OCI-LY1 (cell line): Measurements from ENCODE around the gene BRD2.

Experiments
- H2AFZ ChIP-seq: fragments of 200-600 bp; sonication (generic), shearing (Covaris generic); 2 replicates; pipeline ENCODE4 v1.6.0; 2014; ENCODE audit warnings: antibody characterized with exemption, mild to moderate bottlenecking, low read length
- H3F3A ChIP-seq: fragments of 200-600 bp; sonication (generic), shearing (Covaris generic); 2 replicates; pipeline ENCODE4 v1.6.0; 2014; ENCODE audit warnings: mild to moderate bottlenecking, antibody characterized with exemption, low read length, moderate library complexity; ENCODE audit not compliant: insufficient read depth
- H3K27ac ChIP-seq: fragments of 200-600 bp; sonication (generic); 2 replicates; pipeline ENCODE4 v1.5.1; 2014; ENCODE audit warnings: low read length, mixed run types, mild to moderate bottlenecking, low read depth; ENCODE audit not compliant: poor library complexity, severe bottlenecking
- H3K27me3 ChIP-seq: fragments of 200-600 bp; sonication (generic); 2 replicates; pipeline ENCODE4 v1.6.0; 2014; ENCODE audit warnings: antibody characterized with exemption, mild to moderate bottlenecking, low read length, moderate library complexity; ENCODE audit not compliant: insufficient read depth
- H3K36me3 ChIP-seq: fragments of 200-600 bp; sonication (generic); 2 replicates; pipeline ENCODE4 v1.6.1; 2014; ENCODE audit warnings: mild to moderate bottlenecking, antibody characterized with exemption, low read length, moderate library complexity, mixed read lengths; ENCODE audit not compliant: insufficient read depth
- H3K4me1 ChIP-seq: fragments of 200-600 bp; sonication (generic); 2 replicates; pipeline ENCODE4 v1.5.1; 2014; ENCODE audit warnings: mild to moderate bottlenecking, low read length, moderate library complexity; ENCODE audit not compliant: insufficient read depth, severe bottlenecking
- H3K4me2 ChIP-seq: fragments of 200-600 bp; sonication (generic), shearing (Covaris generic); 2 replicates; pipeline ENCODE4 v1.6.1; 2014; ENCODE audit warnings: low read length
- H3K4me3 ChIP-seq: fragments of 200-600 bp; sonication (generic); 2 replicates; pipeline ENCODE4 v1.5.1; 2014; ENCODE audit warnings: low read length, low read depth, mild to moderate bottlenecking, mixed read lengths; ENCODE audit not compliant: poor library complexity, severe bottlenecking
- H3K79me2 ChIP-seq: fragments of 200-600 bp; shearing (Covaris generic); 2 replicates; pipeline ENCODE4 v1.6.1; 2016; ENCODE audit warnings: mixed run types, low read length, mixed read lengths; ENCODE audit not compliant: insufficient read depth
- H3K9ac ChIP-seq: fragments of 200-600 bp; sonication (generic), shearing (Covaris generic); 2 replicates; pipeline ENCODE4 v1.6.1; 2014; ENCODE audit warnings: mild to moderate bottlenecking, low read length, mixed read lengths
- H3K9me2 ChIP-seq: fragments of 200-600 bp; sonication (generic), shearing (Covaris generic); 2 replicates; pipeline ENCODE4 v1.6.1; 2014; ENCODE audit warnings: low read depth, mild to moderate bottlenecking, low read length, mixed read lengths
- H3K9me3 ChIP-seq: fragments of 200-600 bp; shearing (Covaris generic); 2 replicates; pipeline ENCODE4 v1.6.1; 2014; ENCODE audit warnings: low read length, mixed read lengths
- H4K20me1 ChIP-seq: fragments of 200-600 bp; sonication (generic), shearing (Covaris generic); 2 replicates; pipeline ENCODE4 v1.6.0; 2016; ENCODE audit warnings: mild to moderate bottlenecking, low read length; ENCODE audit not compliant: insufficient read depth
- CTCF ChIP-seq: fragments of 200-600 bp; sonication (generic), shearing (Covaris generic); IDR thresholded peaks from 2 replicates; pipeline ENCODE4 v1.5.1; 2017; ENCODE audit warnings: mild to moderate bottlenecking, antibody characterized with exemption, low read length, moderate library complexity, mixed read lengths
- EZH2 ChIP-seq: fragments of 200-600 bp; sonication (generic), shearing (Covaris generic); IDR thresholded peaks from 2 replicates; pipeline ENCODE4 v1.8.0; 2017; ENCODE audit warnings: borderline replicate concordance, mixed run types, mild to moderate bottlenecking, antibody characterized with exemption, low read length, moderate library complexity, mixed read lengths

The BRD2 gene

GRCh38 chr6:32950010-32950409, 18.4 kb upstream of the BRD2 start:
- Histone ChIP-seq H3K4me3 (no peak overlapping the region), H3K9ac (no peak overlapping the region), H3F3A (peaks cover 10% of the 10 kb centered on the region; the same call in 1 of the 2 replicates), H3K27ac (peak overlapping the region; percentile 60), H3K9me3 (no peaks in the 10 kb centered on the region; the same call in 1 of the 2 replicates), H3K79me2 (no peaks in the 10 kb centered on the region), H3K36me3 (no peaks in the 10 kb centered on the region), H3K27me3 (no peaks in the 10 kb centered on the region), H3K4me2 (peak overlapping the region; percentile 19; the same call in 1 of the 2 replicates), H2AFZ (no peak overlapping the region), H4K20me1 (no peaks in the 10 kb centered on the region), H3K9me2 (no peaks in the 10 kb centered on the region), H3K4me1 (peaks cover 82% of the 10 kb centered on the region)
- no peak for TF ChIP-seq CTCF
- no peak for TF ChIP-seq EZH2

GRCh38 chr6:32950449-32950848, 17.9 kb upstream of the BRD2 start:
- no peaks in the 10 kb centered on the region for H4K20me1 ChIP-seq
- no peak overlapping the region for H3K4me3 ChIP-seq
- H3K9ac ChIP-seq: no peak overlapping the region
- H3F3A ChIP-seq: peaks cover 8% of the 10 kb centered on the region; the same call in 1 of the 2 replicates
- H3K9me2 ChIP-seq: no peaks in the 10 kb centered on the region
- no peak for TF ChIP-seq EZH2
- no peak for TF ChIP-seq CTCF
- H3K27me3 ChIP-seq: no peaks in the 10 kb centered on the region
- H2AFZ ChIP-seq: no peak overlapping the region
- H3K4me1 ChIP-seq: peaks cover 82% of the 10 kb centered on the region
- peak overlapping the region; percentile 60 for H3K27ac ChIP-seq
- H3K36me3 ChIP-seq: no peaks in the 10 kb centered on the region
- no peaks in the 10 kb centered on the region for H3K79me2 ChIP-seq
- H3K4me2 ChIP-seq: peak overlapping the region; percentile 19; the same call in 1 of the 2 replicates
- H3K9me3 ChIP-seq: no peaks in the 10 kb centered on the region; the same call in 1 of the 2 replicates

GRCh38 chr6:32952817-32953739, 15.3 kb upstream of the BRD2 start, which contains the start of gene HLA-DMA:
TSS of gene HLA-DMA (minus strand) at chr6:32953097. CDS start at chr6:32953036, 61 bp downstream.
- peak within 1 kb of the TSS; percentile 82 for H3K4me2 ChIP-seq
- H3K9me2 ChIP-seq: no peaks in the 10 kb centered on the region
- peak within 1 kb of the TSS; percentile 60 for H3K4me3 ChIP-seq
- H3K27ac ChIP-seq: peak within 1 kb of the TSS; percentile 82
- H3K36me3 ChIP-seq: no peaks in the 10 kb centered on the region
- no peaks in the 10 kb centered on the region for H3K27me3 ChIP-seq
- peak within 1 kb of the TSS; percentile 62 for H3K9ac ChIP-seq
- no peaks in the 10 kb centered on the region for H3K9me3 ChIP-seq
- no peak within 1 kb of the TSS for H2AFZ ChIP-seq
- H3K79me2 ChIP-seq: no peaks in the 10 kb centered on the region
- no peaks in the 10 kb centered on the region for H3F3A ChIP-seq
- H4K20me1 ChIP-seq: no peaks in the 10 kb centered on the region
- TF ChIP-seq EZH2 (no peak), CTCF (peak; percentile 95)
- peaks cover 70% of the 10 kb centered on the region for H3K4me1 ChIP-seq
